RKO (cell line): ENCODE measurements around the gene TMEM91.

ENCODE experiments used
- DNase-seq: peaks from one replicate; pipeline ENCODE4 v3.0.0-alpha.2; 2016; ENCODE audit warnings: low spot score

Gene TMEM91

GRCh38 chr19:41433171-41433570, 56.8 kb downstream of the TMEM91 start:
- no peak for DNase-seq
